HG03025 (cell line): ENCODE measurements around the gene STAMBPL1.

Experiments used
- ATAC-seq: cut with Tn5 transposase; IDR thresholded peaks from one replicate; pipeline ENCODE4 v1.9.1; 2021; ENCODE audit warnings: mild to moderate bottlenecking, moderate library complexity; ENCODE audit not compliant: unreplicated experiment, low FRiP score

The STAMBPL1 gene

GRCh38 chr10:88946200-88946599, 66.2 kb downstream of the STAMBPL1 start:
- no peak for ATAC-seq

- ATAC-seq: no peak
These were observed 67.0 kb downstream of the STAMBPL1 start for GRCh38 chr10:88946965-88947590.

- no peak for ATAC-seq
These were observed 69.0 kb downstream of the STAMBPL1 start for GRCh38 chr10:88949051-88949450.

GRCh38 chr10:88949912-88950837, 70.1 kb downstream of the STAMBPL1 start:
- ATAC-seq: no peak

- ATAC-seq: no peak
These were observed 72.6 kb downstream of the STAMBPL1 start, which contains the start of gene ACTA2 for GRCh38 chr10:88952647-88953111. ACTA2 (minus strand) TSS chr10:88952773; CDS start chr10:88948930, 3,843 bp downstream.

GRCh38 chr10:88953662-88954061, 73.6 kb downstream of the STAMBPL1 start:
- no peak for ATAC-seq

GRCh38 chr10:88954458-88955083, 74.5 kb downstream of the STAMBPL1 start:
- no peak for ATAC-seq

- no peak for ATAC-seq
These were observed 77.3 kb downstream of the STAMBPL1 start for GRCh38 chr10:88957381-88957780.

GRCh38 chr10:88958721-88959120, 78.7 kb downstream of the STAMBPL1 start:
- ATAC-seq: no peak

GRCh38 chr10:88960802-88961201, 80.8 kb downstream of the STAMBPL1 start:
- no peak for ATAC-seq

GRCh38 chr10:88961266-88961665, 81.2 kb downstream of the STAMBPL1 start:
- no peak for ATAC-seq

GRCh38 chr10:88962336-88962735, 82.3 kb downstream of the STAMBPL1 start:
- no peak for ATAC-seq

- ATAC-seq: no peak
These were observed 83.3 kb downstream of the STAMBPL1 start for GRCh38 chr10:88963318-88963717.

- no peak for ATAC-seq
These were observed 84.3 kb downstream of the STAMBPL1 start for GRCh38 chr10:88964360-88964759.

GRCh38 chr10:88964869-88965415, 84.9 kb downstream of the STAMBPL1 start:
- ATAC-seq: no peak

- ATAC-seq: no peak
These were observed 86.8 kb downstream of the STAMBPL1 start for GRCh38 chr10:88966797-88967196.

- ATAC-seq: no peak
These were observed 88.3 kb downstream of the STAMBPL1 start for GRCh38 chr10:88968391-88968790.

- ATAC-seq: no peak
These were observed 91.4 kb downstream of the STAMBPL1 start for GRCh38 chr10:88971221-88972061.
